NB4 (cell line): ENCODE data around the gene KIAA1549.
"Not testable (repeated sequence)": the region's sequence is repeated elsewhere in the genome, so short reads cannot be mapped to it uniquely, and the experiment has no call there.

Experiments
- DNase-seq: peaks from one replicate; pipeline ENCODE4 v3.0.0; 2010; ENCODE audit warnings: low read depth
- H3K4me3 ChIP-seq: one replicate; pipeline ENCODE4 v1.5.1; 2011; ENCODE audit warnings: mild to moderate bottlenecking, low read depth, low read length, moderate library complexity
- CTCF ChIP-seq: IDR thresholded peaks from one replicate; pipeline ENCODE4 v1.5.1; 2012; ENCODE audit warnings: low read depth, low read length
- MYC ChIP-seq: IDR thresholded peaks from 2 replicates; pipeline ENCODE4 v1.6.1; 2011; ENCODE audit warnings: low read depth, low read length
- POLR2A ChIP-seq: IDR thresholded peaks from 2 replicates; pipeline ENCODE4 v1.6.1; 2011; ENCODE audit warnings: mild to moderate bottlenecking; ENCODE audit not compliant: insufficient read length; ENCODE audit errors: extremely low read depth
- TF ChIP-seq, protein P1 (sequence below): IDR thresholded peaks from 2 replicates; pipeline ENCODE4 v1.6.1; 2011; ENCODE audit warnings: low read depth, low read length

Gene KIAA1549

GRCh38 chr7:138816650-138817049 lies 164.5 kb downstream of the KIAA1549 start:
- TF ChIP-seq CTCF (no peak), POLR2A (no peak), MYC (no peak)
- TF ChIP-seq, protein P1, sequence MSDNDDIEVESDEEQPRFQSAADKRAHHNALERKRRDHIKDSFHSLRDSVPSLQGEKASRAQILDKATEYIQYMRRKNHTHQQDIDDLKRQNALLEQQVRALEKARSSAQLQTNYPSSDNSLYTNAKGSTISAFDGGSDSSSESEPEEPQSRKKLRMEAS: no peak
- DNase-seq: no peak
- H3K4me3 ChIP-seq: no peak overlapping the region

GRCh38 chr7:138814816-138815332 lies 166.3 kb downstream of the KIAA1549 start:
- no peak for DNase-seq
- TF ChIP-seq, protein P1: no peak
- no peak overlapping the region for H3K4me3 ChIP-seq

- DNase-seq: no peak
- H3K4me3 ChIP-seq: no peak overlapping the region
- no peak for TF ChIP-seq POLR2A
- no peak for TF ChIP-seq MYC
- no peak for TF ChIP-seq CTCF
- TF ChIP-seq, protein P1: no peak
Observed at GRCh38 chr7:138813945-138814344, 167.2 kb downstream of the KIAA1549 start.

GRCh38 chr7:138811327-138811726 lies 169.9 kb downstream of the KIAA1549 start:
- DNase-seq, H3K4me3 ChIP-seq: not testable (repeated sequence)

- no peak for TF ChIP-seq POLR2A
- TF ChIP-seq, protein P1: no peak
- TF ChIP-seq CTCF: no peak
- TF ChIP-seq MYC: no peak
- no peak overlapping the region for H3K4me3 ChIP-seq
- no peak for DNase-seq
Observed at GRCh38 chr7:138809346-138809745, 171.8 kb downstream of the KIAA1549 start.

DNA sequence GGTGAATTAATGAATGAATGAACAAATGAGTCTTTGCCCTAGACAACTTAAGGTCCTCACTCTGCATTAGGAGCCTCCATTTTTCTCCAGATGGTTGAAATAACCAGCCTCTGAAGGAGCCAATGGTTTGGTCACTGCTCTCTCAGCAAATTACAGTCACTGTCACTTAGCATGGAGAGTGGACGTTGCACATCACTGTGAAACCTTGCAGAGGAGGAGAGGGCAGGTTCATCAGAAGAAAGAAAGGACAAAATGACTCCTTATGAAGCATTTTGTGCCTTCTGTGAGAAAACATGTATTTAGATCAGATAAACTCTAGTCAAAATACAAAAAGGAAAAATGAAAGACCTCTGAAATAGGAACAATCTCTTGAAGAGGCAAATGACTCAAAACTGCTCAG lies 176.6 kb downstream of the KIAA1549 start:
- H3K4me3 ChIP-seq: no peak overlapping the region
- no peak for DNase-seq
- TF ChIP-seq CTCF (no peak), MYC (no peak), POLR2A (no peak)
- TF ChIP-seq, protein P1: no peak

- DNase-seq: no peak
- H3K4me3 ChIP-seq: no peak overlapping the region
- TF ChIP-seq, protein P1: no peak
Observed at GRCh38 chr7:138802706-138803105, 178.5 kb downstream of the KIAA1549 start.
